ENCODE data around the gene SH3BGR.
A peak's percentile ranks its signal among the peaks of the same experiment; 100 is the strongest.

The SH3BGR gene

GRCh38 chr21:39430954-39431353 is 20.8 kb upstream of the SH3BGR start (continued):
- no peak for TF ChIP-seq CSRNP3 (CRISPR knock-in tag; IDR thresholded peaks at IDR 0.05)
- TF ChIP-seq ISL1 (CRISPR knock-in tag; IDR thresholded peaks at IDR 0.05) = no peak
- TF ChIP-seq, protein P1, sequence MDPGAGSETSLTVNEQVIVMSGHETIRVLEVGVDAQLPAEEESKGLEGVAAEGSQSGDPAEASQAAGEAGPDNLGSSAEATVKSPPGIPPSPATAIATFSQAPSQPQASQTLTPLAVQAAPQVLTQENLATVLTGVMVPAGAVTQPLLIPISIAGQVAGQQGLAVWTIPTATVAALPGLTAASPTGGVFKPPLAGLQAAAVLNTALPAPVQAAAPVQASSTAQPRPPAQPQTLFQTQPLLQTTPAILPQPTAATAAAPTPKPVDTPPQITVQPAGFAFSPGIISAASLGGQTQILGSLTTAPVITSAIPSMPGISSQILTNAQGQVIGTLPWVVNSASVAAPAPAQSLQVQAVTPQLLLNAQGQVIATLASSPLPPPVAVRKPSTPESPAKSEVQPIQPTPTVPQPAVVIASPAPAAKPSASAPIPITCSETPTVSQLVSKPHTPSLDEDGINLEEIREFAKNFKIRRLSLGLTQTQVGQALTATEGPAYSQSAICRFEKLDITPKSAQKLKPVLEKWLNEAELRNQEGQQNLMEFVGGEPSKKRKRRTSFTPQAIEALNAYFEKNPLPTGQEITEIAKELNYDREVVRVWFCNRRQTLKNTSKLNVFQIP (CRISPR knock-in tag; IDR thresholded peaks at IDR 0.05; ENCODE audit: borderline replicate concordance, low read depth) = no peak
- no peak for TF ChIP-seq ESRRG (CRISPR knock-in tag; IDR thresholded peaks at IDR 0.05)
- TF ChIP-seq GLIS3 (CRISPR knock-in tag; IDR thresholded peaks at IDR 0.05) = no peak
- TF ChIP-seq, protein P2, sequence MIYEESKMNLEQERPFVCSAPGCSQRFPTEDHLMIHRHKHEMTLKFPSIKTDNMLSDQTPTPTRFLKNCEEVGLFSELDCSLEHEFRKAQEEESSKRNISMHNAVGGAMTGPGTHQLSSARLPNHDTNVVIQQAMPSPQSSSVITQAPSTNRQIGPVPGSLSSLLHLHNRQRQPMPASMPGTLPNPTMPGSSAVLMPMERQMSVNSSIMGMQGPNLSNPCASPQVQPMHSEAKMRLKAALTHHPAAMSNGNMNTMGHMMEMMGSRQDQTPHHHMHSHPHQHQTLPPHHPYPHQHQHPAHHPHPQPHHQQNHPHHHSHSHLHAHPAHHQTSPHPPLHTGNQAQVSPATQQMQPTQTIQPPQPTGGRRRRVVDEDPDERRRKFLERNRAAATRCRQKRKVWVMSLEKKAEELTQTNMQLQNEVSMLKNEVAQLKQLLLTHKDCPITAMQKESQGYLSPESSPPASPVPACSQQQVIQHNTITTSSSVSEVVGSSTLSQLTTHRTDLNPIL (CRISPR knock-in tag; IDR thresholded peaks at IDR 0.05; ENCODE audit: low read depth) = no peak
- TF ChIP-seq ZNF8 (CRISPR knock-in tag; IDR thresholded peaks at IDR 0.05) = no peak

DNA sequence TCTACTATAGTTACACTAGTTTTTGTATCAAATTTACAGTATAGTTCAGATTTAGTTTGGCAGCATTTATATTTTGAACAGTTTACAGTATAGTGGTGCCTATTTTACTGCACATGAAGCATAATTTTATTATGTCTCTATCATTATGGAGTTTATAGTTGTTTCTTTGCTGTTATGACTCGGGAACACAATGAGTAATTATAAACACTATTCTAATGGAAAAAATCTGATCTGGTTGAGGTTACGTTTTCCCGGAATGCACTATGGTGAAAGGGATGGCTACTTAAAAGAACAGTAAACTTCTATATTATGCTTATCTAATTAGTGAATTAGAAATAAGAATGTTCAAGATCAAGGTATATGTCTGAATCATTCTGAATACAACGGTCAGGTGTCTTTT is 16.8 kb upstream of the SH3BGR start:
- TF ChIP-seq ISL1 (CRISPR knock-in tag; IDR thresholded peaks at IDR 0.05) = peak; percentile 27; the same call in 1 of the 2 replicates
- no peak for TF ChIP-seq CSRNP3 (CRISPR knock-in tag; IDR thresholded peaks at IDR 0.05)
- TF ChIP-seq CSDC2 (CRISPR knock-in tag; IDR thresholded peaks at IDR 0.05) = no peak
- TF ChIP-seq ESRRG (CRISPR knock-in tag; IDR thresholded peaks at IDR 0.05) = no peak
- TF ChIP-seq, protein P3, sequence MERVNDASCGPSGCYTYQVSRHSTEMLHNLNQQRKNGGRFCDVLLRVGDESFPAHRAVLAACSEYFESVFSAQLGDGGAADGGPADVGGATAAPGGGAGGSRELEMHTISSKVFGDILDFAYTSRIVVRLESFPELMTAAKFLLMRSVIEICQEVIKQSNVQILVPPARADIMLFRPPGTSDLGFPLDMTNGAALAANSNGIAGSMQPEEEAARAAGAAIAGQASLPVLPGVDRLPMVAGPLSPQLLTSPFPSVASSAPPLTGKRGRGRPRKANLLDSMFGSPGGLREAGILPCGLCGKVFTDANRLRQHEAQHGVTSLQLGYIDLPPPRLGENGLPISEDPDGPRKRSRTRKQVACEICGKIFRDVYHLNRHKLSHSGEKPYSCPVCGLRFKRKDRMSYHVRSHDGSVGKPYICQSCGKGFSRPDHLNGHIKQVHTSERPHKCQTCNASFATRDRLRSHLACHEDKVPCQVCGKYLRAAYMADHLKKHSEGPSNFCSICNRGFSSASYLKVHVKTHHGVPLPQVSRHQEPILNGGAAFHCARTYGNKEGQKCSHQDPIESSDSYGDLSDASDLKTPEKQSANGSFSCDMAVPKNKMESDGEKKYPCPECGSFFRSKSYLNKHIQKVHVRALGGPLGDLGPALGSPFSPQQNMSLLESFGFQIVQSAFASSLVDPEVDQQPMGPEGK (CRISPR knock-in tag; IDR thresholded peaks at IDR 0.05; ENCODE audit: borderline replicate concordance) = no peak
- TF ChIP-seq OSR1 (CRISPR knock-in tag; IDR thresholded peaks at IDR 0.05) = no peak
- no peak for TF ChIP-seq ZFP3 (CRISPR knock-in tag; IDR thresholded peaks at IDR 0.05)
- TF ChIP-seq ZNF565 (CRISPR knock-in tag; conservative IDR thresholded peaks at IDR 0.05; ENCODE audit: low read depth) = no peak
- TF ChIP-seq, protein P1 (CRISPR knock-in tag; IDR thresholded peaks at IDR 0.05; ENCODE audit: borderline replicate concordance, low read depth) = no peak
- no peak for ATAC-seq

DNA sequence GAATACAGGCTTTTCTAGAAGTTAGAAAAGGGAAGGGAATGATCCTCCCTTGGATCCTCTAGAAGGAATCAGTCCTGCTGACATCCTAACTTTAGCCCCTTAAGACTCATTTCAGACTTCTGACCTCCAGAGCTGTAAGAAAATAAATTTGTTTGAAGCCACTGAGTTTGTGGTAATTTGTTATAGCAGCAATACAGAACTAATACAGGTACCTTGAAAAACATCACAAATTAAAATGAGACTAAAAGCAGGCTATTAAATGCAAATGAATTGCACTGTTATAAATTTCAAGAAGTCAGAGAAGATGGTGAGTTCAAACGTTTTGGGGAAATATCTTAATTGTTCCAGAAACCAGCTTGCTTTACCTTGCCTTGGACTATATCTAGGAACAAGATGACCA is 12.5 kb upstream of the SH3BGR start:
- ATAC-seq = no peak
- TF ChIP-seq ZNF565 (CRISPR knock-in tag; conservative IDR thresholded peaks at IDR 0.05; ENCODE audit: low read depth) = no peak
- TF ChIP-seq ZNF8 (CRISPR knock-in tag; IDR thresholded peaks at IDR 0.05) = no peak
- TF ChIP-seq ESRRG (CRISPR knock-in tag; IDR thresholded peaks at IDR 0.05) = no peak
- no peak for TF ChIP-seq CSDC2 (CRISPR knock-in tag; IDR thresholded peaks at IDR 0.05)
- no peak for TF ChIP-seq TOX (CRISPR knock-in tag; IDR thresholded peaks at IDR 0.05; ENCODE audit: borderline replicate concordance)
- no peak for TF ChIP-seq PPARA (CRISPR knock-in tag; IDR thresholded peaks at IDR 0.05; ENCODE audit: borderline replicate concordance)
- TF ChIP-seq CSRNP3 (CRISPR knock-in tag; IDR thresholded peaks at IDR 0.05) = no peak
- TF ChIP-seq ZNF70 (CRISPR knock-in tag; IDR thresholded peaks at IDR 0.05) = no peak
- TF ChIP-seq TCF4 (CRISPR knock-in tag; IDR thresholded peaks at IDR 0.05; ENCODE audit: borderline replicate concordance) = no peak
- TF ChIP-seq, protein P3 (CRISPR knock-in tag; IDR thresholded peaks at IDR 0.05; ENCODE audit: borderline replicate concordance) = no peak
- no peak for TF ChIP-seq ZC3H10 (CRISPR knock-in tag; IDR thresholded peaks at IDR 0.05)
- TF ChIP-seq, protein P2 (CRISPR knock-in tag; IDR thresholded peaks at IDR 0.05; ENCODE audit: low read depth) = no peak
